Measurements from ENCODE around the gene ACACA.
"Not testable (repeated sequence)": the region's sequence is repeated elsewhere in the genome, so short reads cannot be mapped to it uniquely, and the experiment has no call there.

Gene ACACA

DNA sequence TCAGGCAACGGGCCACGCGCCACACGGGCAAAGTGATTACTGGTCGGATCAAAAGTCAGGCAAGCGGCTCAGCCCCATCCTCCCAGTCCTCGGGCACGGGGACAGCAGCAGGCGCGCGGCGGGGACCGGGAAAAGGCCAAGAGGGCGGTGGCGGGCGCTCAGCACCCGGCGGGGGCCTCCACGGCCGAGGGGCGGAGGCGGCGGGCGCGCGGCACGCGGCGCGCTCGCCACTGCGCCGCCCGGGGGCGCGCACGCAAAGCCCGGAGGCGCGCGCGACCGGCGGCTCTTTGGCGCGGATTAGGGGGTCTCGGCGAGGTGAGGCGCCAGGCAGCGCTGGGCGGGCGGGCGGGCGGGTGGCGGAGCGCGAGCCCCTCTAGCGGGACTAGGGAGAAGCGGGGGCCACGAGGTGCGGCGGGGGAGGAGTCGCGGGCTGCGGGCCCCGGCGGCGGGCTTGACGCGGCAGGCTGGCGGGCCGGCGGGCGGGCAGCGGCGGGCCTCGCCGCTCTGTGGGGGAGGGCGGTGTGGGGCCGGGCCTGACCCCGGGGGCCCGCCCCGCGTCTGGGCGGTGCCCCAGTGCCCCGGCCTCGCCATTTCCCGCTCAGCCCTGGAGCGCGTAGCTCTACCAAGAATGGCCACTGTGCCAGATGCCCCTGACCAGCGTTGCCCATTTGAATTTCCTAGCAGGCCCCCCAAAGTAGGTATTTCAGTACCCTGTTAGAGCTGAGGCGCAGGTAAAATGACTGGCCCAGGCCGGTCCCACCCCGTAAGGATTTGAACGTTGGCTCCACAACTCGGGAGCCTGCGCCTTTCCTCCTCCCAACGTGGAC is at the start of gene ACACA, which contains the start of gene TADA2A:
TSS of gene ACACA (minus strand) at position 202 of the 827 bp plus-strand sequence. CDS start 537 bp downstream, outside the sequence.
TSS of gene TADA2A (plus strand) at position 252 of the 827 bp plus-strand sequence. CDS start 4,480 bp downstream, outside the sequence.
- DNase-seq (ENCODE audit: extremely low read depth in 1 of 2, low read depth in 1 of 2), result peak; percentile 64 to 72

DNA sequence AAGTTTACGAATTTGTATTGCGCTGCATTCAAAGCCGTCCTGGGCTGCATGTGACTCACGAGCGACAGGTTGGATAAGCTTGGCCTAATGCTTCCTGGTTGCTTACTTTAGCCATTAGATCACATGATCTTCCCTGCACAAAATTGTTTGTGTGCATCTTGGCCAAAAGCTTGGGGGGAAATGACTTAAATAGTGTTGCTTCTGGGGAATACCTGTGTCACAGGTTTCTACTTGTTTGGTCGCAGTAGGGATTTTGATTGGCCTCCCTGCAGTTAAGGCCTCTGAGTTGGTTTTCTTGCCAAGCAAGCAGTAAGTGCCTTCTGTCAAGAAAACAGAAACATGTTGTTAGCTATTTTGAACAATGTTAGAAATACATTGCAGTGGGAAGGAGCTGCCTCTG is 43.5 kb upstream of the ACACA start:
- no peak for DNase-seq (ENCODE audit: extremely low read depth in 1 of 2, low read depth in 1 of 2)

DNA sequence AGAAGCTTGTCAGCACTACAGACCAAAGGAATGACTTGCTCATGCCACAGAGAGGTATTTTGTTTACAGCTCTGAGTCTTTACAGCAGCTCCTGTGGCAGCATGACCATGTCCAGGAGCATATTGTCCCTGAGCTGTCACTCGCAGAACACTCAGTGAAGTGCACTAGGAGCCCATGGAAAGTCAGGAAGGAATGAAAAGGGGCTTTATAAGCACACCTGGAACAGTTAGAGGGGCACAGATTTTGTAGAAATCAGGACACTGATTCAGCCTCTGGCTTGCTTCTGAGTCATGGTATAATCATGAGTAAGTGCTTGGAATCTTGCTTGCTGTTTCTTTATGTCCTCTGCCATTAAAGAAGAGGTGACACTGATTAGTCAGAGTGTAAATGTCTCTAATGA is 41.0 kb upstream of the ACACA start:
- no peak for DNase-seq (ENCODE audit: extremely low read depth in 1 of 2, low read depth in 1 of 2)

DNA sequence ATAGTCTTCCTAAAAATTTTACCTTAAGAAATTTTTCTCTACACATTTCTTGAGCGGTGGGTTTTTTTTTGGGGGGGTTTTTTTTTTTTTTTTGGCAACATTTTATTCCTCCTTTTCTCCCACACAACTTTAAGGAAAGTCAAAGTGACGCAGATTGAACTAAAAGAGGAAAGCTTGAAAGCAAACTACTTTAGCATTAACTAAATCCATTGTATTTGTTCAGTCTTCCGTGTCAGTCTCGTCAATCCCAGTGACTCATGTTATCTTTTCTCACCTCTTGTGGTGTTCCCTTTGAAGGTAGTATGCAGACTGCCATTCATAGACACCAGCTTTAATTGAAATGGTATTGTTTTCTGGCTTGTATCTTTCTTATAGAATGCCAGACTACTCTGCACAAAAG is 39.4 kb upstream of the ACACA start:
- DNase-seq (ENCODE audit: extremely low read depth in 1 of 2, low read depth in 1 of 2), result no peak

DNA sequence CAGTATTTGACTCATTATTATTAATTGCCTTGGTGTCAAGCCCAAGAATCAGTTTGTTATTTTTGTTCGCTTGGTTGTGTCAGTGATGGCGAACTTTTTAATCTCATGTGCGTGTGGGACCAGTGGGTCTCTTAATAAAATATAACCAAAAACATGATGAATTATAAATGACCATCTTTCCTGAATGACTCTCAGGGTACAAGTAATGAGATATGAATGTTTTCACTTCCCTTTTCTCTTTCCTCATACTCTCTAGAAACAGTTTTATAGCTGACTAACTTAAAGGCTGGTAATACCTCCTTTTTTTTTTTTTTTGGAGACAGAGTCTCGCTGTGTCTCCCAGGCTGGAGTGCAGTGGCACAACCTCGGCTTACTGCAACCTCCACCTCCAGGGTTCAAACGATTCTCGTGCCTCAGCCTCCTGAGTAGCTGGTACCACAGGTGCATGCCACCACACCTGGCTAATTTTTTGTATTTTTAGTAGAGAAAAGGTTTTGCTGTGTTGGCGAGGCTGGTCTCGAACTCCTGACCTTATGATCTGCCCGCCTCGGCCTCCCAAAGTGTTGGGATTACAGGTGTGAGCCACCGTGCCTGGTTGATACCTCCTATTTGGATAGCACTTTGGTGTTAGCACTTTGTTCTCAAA is 34.9 kb upstream of the ACACA start:
- DNase-seq (ENCODE audit: extremely low read depth in 1 of 2, low read depth in 1 of 2), result not testable (repeated sequence)

DNA sequence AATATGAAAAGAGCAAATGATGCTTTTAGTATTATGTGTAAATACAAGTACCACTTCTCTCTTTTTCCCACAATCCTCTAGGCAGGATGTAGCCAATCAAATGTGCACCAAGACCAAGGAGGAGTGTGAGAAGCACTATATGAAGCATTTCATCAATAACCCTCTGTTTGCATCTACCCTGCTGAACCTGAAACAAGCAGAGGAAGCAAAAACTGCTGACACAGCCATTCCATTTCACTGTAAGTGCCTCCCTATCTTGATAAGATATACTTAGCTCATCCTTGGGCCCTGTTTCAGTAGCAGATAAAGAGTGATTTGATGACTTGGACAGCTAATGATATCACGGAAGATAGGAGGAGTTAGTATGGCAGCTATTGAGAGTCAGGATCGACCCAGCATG is 33.8 kb upstream of the ACACA start:
- no peak for DNase-seq (ENCODE audit: extremely low read depth in 1 of 2, low read depth in 1 of 2)

DNA sequence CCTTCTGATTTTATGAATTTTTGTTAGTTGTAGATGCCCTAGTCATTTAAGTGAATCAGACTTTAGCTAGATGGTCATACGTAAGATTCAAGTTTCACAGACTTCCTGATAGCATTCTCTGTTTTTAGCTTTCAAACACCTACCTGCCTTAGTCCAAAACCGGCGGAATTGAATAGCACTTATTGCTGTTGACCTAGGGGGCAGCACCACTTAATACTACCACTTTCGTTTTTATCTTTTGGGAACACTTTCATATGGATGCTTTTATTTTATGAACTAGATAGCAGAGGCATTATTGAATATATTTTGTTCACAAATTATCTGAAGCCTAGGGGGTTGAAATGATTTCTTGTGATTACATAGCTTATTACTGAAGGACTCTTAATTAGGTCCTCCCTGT is 31.5 kb upstream of the ACACA start:
- DNase-seq (ENCODE audit: extremely low read depth in 1 of 2, low read depth in 1 of 2), result no peak

DNA sequence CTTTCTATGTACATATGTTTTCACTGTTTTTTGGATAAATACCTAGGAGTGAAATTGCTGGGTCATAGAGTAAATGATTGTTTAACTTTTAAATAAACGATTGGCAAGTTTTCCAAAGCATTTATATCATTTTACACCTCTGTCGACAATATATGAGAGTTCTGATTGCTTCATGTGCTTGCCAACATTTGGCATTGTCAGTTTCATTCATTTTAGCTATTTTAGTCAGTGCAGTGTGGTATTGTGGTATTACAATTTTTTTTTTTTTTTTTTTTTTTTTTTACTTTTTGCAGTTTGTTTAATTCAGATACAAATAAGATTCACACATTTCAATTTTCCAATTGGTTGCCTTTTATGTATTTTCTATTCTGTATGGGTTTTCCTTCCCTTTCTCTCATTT is 26.0 kb upstream of the ACACA start:
- no peak for DNase-seq (ENCODE audit: extremely low read depth in 1 of 2, low read depth in 1 of 2)

DNA sequence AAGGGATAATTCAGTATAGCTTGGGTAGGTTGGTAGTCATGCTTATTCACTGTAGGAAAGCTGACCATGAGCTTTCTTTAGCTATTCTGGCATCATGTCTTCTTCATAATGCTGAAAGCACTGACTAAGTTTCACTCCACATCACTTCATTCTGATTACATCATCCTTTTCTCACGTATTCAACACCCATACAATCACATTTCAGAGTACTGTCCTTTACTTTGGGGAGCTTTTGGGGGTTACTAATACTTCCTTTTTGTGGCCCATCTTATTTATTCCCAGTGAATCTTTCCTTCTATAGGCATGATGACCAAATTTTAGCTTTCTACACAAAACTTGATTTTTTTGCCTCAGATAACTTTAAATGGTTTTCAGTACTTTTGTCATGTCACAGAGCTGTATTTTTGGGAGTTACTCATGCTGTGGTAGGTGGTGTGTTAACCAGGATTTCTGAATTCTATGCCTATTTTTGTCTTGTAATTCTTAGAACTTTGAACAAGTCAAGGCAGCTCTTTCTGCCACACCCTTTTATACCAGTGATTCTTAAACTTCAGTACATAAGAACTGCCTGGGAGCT is 23.5 kb upstream of the ACACA start:
- no peak for DNase-seq (ENCODE audit: extremely low read depth in 1 of 2, low read depth in 1 of 2)

DNA sequence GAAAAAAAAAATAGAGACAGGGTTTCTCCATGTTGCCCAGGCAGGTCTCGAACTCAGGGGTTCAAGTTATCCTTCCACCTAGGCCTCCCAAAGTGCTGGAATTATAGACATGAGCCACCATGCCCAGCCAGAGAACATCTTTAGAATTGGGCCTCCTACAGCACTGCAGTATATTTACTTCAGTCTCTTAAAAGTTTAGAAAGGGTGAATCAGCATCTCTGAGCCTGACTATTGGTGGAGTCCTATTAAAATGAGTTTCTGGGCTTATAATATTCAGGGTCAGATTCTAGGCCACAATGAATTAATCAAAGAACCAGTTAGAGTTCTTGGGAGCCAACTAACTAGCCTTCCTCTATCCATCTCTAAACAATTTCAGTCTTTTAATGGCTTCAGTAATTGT is 22.8 kb upstream of the ACACA start:
- no peak for DNase-seq (ENCODE audit: extremely low read depth in 1 of 2, low read depth in 1 of 2)

DNA sequence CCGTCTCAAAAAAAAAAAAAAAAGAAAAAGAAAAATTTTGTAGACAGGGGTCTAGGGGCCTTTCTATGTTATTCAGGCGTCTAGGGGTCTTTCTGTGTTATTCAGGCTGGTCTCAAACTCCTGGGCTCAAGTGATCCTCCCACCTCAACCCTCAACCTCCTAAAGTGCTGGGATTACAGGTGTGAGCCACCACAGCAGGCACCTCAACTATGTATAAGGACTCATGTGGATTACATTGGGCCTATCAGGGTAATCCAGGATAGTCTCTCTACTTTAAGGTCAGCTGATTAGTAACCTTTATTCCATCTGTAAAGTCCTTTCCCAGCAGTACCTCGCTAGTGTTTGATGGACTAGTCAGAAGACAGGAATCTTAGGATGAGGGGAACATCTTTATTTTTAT is 22.4 kb upstream of the ACACA start:
- DNase-seq (ENCODE audit: extremely low read depth in 1 of 2, low read depth in 1 of 2), result no peak

DNA sequence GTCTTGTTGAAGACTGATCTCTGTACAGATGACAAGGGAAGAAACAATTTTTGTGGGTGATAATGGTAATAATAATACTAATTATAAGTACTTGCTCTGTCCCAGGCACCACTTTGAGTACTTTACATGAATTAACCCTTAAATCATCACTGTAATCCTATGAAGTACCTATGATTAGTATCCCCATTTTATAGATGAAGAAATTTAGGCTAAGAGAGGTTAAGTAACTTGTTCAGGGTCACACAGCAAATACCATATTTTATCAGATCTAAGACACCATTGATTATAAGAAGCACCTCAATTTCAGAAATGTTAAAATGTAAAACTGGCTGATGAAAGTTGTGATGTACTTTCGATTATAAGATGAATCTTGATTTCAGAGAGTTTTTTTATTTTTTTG is 18.6 kb upstream of the ACACA start:
- no peak for DNase-seq (ENCODE audit: extremely low read depth in 1 of 2, low read depth in 1 of 2)

DNA sequence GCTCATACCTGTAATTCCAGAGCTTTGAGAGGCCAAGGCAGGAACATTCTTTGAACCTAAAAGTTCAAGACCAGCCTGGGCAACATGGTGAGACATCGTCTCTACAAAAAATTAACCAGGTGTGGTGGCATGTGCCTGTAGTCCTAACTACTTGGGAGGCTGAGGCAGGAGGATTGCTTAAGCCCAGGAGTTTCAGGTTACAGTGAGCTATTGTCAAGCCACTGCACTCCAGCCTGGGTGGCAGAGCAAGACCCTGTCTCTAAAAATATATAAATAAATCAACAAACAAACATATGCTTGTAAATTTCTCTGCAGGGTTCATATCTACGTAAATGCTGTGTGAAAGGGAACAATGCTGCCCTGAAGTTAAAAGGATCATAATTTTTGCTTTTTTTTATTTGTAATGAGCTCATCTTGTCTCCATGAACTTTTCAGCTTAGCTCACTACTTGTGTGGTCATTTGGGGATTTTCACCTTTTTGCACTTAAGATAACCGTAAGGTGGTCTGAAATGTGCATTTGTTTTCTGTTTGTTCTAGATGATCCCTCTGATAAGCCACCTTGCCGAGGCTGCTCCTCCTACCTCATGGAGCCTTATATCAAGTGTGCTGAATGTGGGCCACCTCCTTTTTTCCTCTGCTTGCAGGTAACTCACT is 16.5 kb upstream of the ACACA start:
- no peak for DNase-seq (ENCODE audit: extremely low read depth in 1 of 2, low read depth in 1 of 2)

DNA sequence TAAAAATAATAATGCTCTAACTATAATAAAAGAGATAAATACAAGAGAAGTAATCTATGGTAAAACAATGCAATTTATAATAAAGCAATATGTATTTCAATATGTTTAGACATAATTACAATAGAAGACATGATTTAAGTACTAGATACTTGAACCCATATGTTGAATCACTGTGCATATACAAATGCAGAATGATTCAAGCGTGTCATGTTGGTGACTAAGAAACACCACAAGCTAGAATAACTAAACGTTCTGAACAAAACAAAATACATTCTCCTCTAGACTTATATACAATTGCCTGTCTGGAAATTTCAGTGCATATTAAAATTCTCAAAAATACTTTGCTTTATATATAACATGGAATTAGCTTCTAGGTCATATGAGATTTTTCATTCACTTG is 11.2 kb upstream of the ACACA start:
- no peak for DNase-seq (ENCODE audit: extremely low read depth in 1 of 2, low read depth in 1 of 2)

DNA sequence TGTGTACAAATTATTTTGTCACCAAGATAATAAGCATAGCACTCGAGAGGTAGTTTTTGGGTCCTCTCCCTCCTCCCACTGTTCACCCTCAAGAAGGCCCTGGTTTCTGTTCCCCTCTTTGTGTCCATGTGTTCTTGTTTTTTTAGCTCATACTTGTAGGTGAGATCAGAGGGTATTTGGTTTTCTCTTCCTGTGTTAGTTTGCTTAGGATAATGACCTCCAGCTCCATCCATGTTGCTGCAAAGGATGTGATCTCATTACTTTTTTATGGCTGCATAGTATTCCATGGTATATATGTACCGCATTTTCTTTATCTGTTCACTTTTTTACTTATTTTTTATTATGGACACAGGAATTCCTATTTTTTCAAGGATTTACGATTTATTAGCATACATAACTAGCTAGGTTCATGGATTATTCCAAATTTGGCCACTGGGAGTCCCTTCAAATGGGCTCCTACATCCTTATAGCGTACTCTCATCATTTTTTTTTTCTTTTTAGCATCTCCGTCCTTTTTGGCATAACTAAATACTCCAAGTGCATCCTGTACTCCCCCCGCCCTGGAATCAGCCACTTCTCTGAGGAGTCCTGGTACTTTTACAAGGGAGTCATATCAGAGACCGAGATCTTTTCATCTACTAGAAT is 7.4 kb upstream of the ACACA start:
- no peak for DNase-seq (ENCODE audit: extremely low read depth in 1 of 2, low read depth in 1 of 2)

DNA sequence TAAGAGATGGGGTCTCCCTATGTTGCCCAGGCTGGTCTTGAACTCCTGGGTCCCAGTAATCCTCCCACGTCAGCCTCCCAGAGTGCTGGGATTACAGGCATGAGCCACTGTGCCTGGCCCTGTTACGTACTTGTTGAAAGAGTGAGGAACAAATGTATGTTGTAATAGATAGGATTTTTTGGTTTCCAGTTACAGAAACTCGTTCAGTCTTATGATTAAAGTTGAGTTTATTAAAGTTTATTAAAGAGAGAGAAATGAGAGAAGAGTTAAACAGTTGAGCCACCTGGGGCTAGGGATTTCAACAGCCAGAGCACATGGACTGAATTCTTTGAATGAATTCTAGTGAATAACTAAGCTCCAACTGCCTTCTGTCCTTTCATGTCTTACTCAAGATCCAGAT is 3.7 kb upstream of the ACACA start:
- DNase-seq (ENCODE audit: extremely low read depth in 1 of 2, low read depth in 1 of 2), result no peak

DNA sequence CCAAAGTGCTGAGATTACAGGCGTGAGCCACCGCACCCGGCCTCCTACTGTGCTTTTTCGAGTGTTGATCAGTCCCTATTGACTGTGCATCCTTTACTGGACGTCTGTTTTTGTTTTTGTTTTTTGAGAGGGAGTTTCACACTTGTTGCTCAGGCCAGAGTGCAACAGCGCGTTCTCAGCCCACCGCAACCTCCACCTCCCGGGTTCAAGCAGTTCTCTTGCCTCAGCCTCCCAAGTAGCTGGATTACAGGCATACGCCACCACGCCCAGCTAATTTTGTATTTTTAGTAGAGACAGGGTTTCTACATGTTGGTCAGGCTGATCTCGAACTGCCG is 1.5 kb upstream of the ACACA start:
- DNase-seq (ENCODE audit: extremely low read depth in 1 of 2, low read depth in 1 of 2), result not testable (repeated sequence)

DNA sequence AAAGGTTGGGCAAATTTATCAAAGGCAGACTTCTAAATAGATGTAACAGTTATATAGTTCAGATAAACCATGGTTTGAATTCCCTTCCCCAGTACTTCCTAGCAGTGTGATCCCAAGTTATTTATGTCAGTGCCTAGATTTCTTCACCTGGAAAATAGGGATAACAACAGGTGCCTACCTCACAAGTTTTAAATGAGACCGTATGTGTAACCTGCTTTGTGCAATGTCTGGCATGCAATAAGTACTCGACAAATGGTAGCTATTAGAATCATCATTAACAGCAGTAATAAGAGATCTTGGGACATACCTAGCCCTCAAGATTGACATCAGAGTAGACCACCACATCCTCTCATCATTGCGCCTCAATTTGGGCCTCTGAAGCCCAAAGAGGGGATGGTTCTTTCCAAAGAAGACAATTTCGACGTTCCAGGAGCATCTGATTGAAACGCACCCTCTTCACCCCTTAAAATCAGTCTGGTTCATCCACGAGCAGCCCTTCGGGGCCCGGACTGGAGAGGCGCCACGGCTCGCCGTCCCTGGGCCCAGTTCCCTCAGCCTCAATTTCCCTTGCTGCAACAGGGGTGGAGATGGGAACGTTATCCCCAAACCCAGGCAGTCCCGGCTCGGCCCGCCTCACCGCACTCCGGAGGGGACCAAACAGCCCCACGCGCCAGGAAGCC is 541 bp downstream of the ACACA start:
- no peak for DNase-seq (ENCODE audit: extremely low read depth in 1 of 2, low read depth in 1 of 2)

DNA sequence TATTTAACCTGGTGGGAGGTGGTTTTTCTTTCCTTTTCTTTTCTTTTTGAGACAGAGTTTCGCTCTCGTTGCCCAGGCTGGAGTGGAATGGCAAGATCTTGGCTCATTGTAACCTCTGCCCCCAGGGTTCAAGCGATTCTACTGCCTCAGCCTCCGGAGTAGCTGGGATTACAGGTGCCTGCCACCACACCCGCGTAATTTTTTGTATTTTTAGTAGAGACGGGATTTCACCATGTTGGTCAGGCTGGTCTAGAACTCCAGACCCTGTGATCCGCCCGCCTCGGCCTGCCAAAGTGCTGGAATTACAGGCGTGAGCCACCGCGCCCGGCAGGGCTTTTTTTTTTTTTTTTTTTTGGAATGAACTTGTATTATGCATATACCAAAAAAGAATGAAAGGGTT is 1.1 kb downstream of the ACACA start:
- DNase-seq (ENCODE audit: extremely low read depth in 1 of 2, low read depth in 1 of 2), result not testable (repeated sequence)

DNA sequence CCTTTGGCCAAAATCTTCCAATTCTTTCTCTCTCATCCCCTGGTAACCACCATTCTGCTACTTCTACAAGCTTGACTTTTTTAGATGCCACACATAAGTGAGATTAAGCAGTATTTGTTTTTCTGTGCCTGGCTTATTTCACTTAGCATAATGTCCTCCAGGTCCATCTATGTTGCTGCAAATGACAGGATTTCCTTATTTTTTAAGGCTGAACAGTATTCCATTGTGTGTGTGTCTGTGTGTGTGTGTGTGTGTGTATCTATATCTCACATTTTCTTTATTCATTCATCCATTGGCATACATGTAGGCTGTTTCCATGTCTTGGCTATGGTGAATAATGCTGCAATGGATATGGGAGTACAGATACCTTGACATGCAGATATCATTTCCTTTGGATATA is 6.1 kb downstream of the ACACA start:
- DNase-seq (ENCODE audit: extremely low read depth in 1 of 2, low read depth in 1 of 2), result no peak
